Neural cell (in vitro differentiated cells): ENCODE data around the gene FOXD4L6. TPM values are rescaled to one million over a fixed set of nuclear protein-coding genes. Genes with fewer than 3 reads are reported as not detected.
"Not testable (repeated sequence)": the region's sequence is repeated elsewhere in the genome, so short reads cannot be mapped to it uniquely, and the experiment has no call there.

Experiments used
- H2AFZ ChIP-seq: fragments of 200-600, 300-800 bp; sonication (generic), shearing (Covaris generic); 2 replicates; pipeline ENCODE4 v1.6.0; 2014; ENCODE audit warnings: low read depth, mild to moderate bottlenecking, antibody characterized with exemption, low read length, moderate library complexity
- H3F3A ChIP-seq: fragments of 200-600 bp; shearing (Covaris generic); 2 replicates; pipeline ENCODE4 v1.6.1; 2016; ENCODE audit warnings: mild to moderate bottlenecking, moderate library complexity, mixed read lengths, antibody characterized with exemption, low read length; ENCODE audit not compliant: insufficient read depth, poor library complexity, severe bottlenecking
- H3K27ac ChIP-seq: fragments of 200-600, 300-800 bp; sonication (generic), shearing (Covaris generic); 2 replicates; pipeline ENCODE4 v1.5.1; 2014; ENCODE audit warnings: mild to moderate bottlenecking, low read length, moderate library complexity
- H3K27me3 ChIP-seq: fragments of 300-800, 200-600 bp; sonication (generic), shearing (Covaris generic); 2 replicates; pipeline ENCODE4 v1.6.0; 2014; ENCODE audit warnings: mild to moderate bottlenecking, low read depth, low read length, moderate library complexity; ENCODE audit not compliant: insufficient read depth
- H3K36me3 ChIP-seq: fragments of 300-800, 200-600 bp; sonication (generic), shearing (Covaris generic); 2 replicates; pipeline ENCODE4 v1.5.1; 2014; ENCODE audit warnings: mild to moderate bottlenecking, antibody characterized with exemption, low read length, moderate library complexity; ENCODE audit not compliant: insufficient read depth
- H3K4me2 ChIP-seq: fragments of 300-800, 200-600 bp; sonication (generic), shearing (Covaris generic); 2 replicates; pipeline ENCODE4 v1.6.0; 2014; ENCODE audit warnings: mild to moderate bottlenecking, low read length
- H3K4me3 ChIP-seq: fragments of 300-800, 200-600 bp; sonication (generic), shearing (Covaris generic); 2 replicates; pipeline ENCODE4 v1.5.1; 2014; ENCODE audit warnings: mild to moderate bottlenecking, low read length, moderate library complexity
- H3K79me2 ChIP-seq: fragments of 200-600 bp; shearing (Covaris generic); replicated peaks from 2 replicates; pipeline ENCODE4 v1.6.0; 2014; ENCODE audit warnings: mild to moderate bottlenecking, low read length, moderate library complexity; ENCODE audit not compliant: insufficient read depth
- H3K9ac ChIP-seq: fragments of 300-800, 200-600 bp; sonication (generic), shearing (Covaris generic); 2 replicates; pipeline ENCODE4 v1.6.1; 2016; ENCODE audit warnings: mild to moderate bottlenecking, low read length, mixed read lengths
- H3K9me2 ChIP-seq: fragments of 200-600 bp; shearing (Covaris generic); 2 replicates; pipeline ENCODE4 v1.6.1; 2016; ENCODE audit warnings: mild to moderate bottlenecking, low read length, mixed read lengths; ENCODE audit not compliant: insufficient read depth
- H3K9me3 ChIP-seq: fragments of 200-600, 300-800 bp; sonication (generic), shearing (Covaris generic); 2 replicates; pipeline ENCODE4 v1.6.1; 2016; ENCODE audit warnings: mild to moderate bottlenecking, mixed run types, low read length, moderate library complexity, mixed read lengths
- H4K20me1 ChIP-seq: fragments of 200-600 bp; shearing (Covaris generic); 2 replicates; pipeline ENCODE4 v1.6.1; 2016; ENCODE audit warnings: mild to moderate bottlenecking, mixed run types; ENCODE audit not compliant: insufficient read depth
- polyA plus RNA-seq: library from polyadenylated mRNA; depleted of rRNA; stranded (reverse); fragments of >200 nt; gene quantifications from 2 replicates; pipeline ENCODE4 v1.2.3, GENCODE V29; 2014

The FOXD4L6 gene
- polyA plus RNA-seq, 1 donor from 2014 or later = 0.40 TPM

- not testable (repeated sequence) for H4K20me1 ChIP-seq, H3K9me2 ChIP-seq, H3F3A ChIP-seq
Measured at GRCh38 chr9:41086685-41087084, 41.8 kb downstream of the FOXD4L6 start.

GRCh38 chr9:41086215-41086614, 42.3 kb downstream of the FOXD4L6 start:
- H3K79me2 ChIP-seq, H3K27me3 ChIP-seq, H4K20me1 ChIP-seq, H3K27ac ChIP-seq, H2AFZ ChIP-seq, H3K9me2 ChIP-seq, H3K9ac ChIP-seq, H3K4me2 ChIP-seq, H3K4me3 ChIP-seq, H3F3A ChIP-seq, H3K9me3 ChIP-seq, H3K36me3 ChIP-seq: not testable (repeated sequence)

More at GRCh38 chr9:41086685-41087084, 41.8 kb downstream of the FOXD4L6 start:
- H3K4me2 ChIP-seq, H3K36me3 ChIP-seq, H3K79me2 ChIP-seq, H3K27me3 ChIP-seq, H2AFZ ChIP-seq, H3K27ac ChIP-seq, H3K9me3 ChIP-seq, H3K9ac ChIP-seq, H3K4me3 ChIP-seq: not testable (repeated sequence)

GRCh38 chr9:41082358-41082757, 46.1 kb downstream of the FOXD4L6 start:
- H3K79me2 ChIP-seq, H3K9me3 ChIP-seq, H3K9ac ChIP-seq, H2AFZ ChIP-seq, H3K27me3 ChIP-seq, H3K4me2 ChIP-seq, H3K36me3 ChIP-seq, H3F3A ChIP-seq, H3K27ac ChIP-seq, H3K4me3 ChIP-seq, H3K9me2 ChIP-seq, H4K20me1 ChIP-seq: not testable (repeated sequence)

GRCh38 chr9:41079464-41079863, 49.0 kb downstream of the FOXD4L6 start:
- not testable (repeated sequence) for H3K9ac ChIP-seq, H3K9me2 ChIP-seq, H3K79me2 ChIP-seq, H3K27me3 ChIP-seq, H3K4me2 ChIP-seq, H3K36me3 ChIP-seq, H3K4me3 ChIP-seq, H2AFZ ChIP-seq, H3F3A ChIP-seq, H3K27ac ChIP-seq, H3K9me3 ChIP-seq, H4K20me1 ChIP-seq

- H3K79me2 ChIP-seq, H4K20me1 ChIP-seq, H3K9ac ChIP-seq, H3K36me3 ChIP-seq, H3K4me3 ChIP-seq, H3K27ac ChIP-seq, H3K9me2 ChIP-seq, H3K4me2 ChIP-seq, H3F3A ChIP-seq, H3K9me3 ChIP-seq, H2AFZ ChIP-seq: not testable (repeated sequence)
- peaks cover 24% of the 10 kb centered on the region for H3K27me3 ChIP-seq
Measured at GRCh38 chr9:41077586-41077985, 50.9 kb downstream of the FOXD4L6 start.

Other genes starting within 250 kb of the FOXD4L6 start
- 21.0 and 30.9 TPM in 2 replicates for gene ZNG1F, start 60.6 kb upstream of the FOXD4L6 start, polyA plus RNA-seq